Embryonic facial prominence (tissue), 1 donor: ENCODE results near the gene NRXN3.

Source experiments
- DNase-seq: peaks from one replicate; pipeline ENCODE4 v3.0.0-alpha.2; 2016; ENCODE audit errors: extremely low spot score

NRXN3 gene

GRCh38 chr14:78173346-78174035, 3.3 kb downstream of the NRXN3 start:
- no peak for DNase-seq

- no peak for DNase-seq
Observed at GRCh38 chr14:78175412-78175811, 5.2 kb downstream of the NRXN3 start.

- no peak for DNase-seq
Observed at GRCh38 chr14:78178071-78178470, 7.9 kb downstream of the NRXN3 start.

GRCh38 chr14:78178971-78179370, 8.8 kb downstream of the NRXN3 start:
- no peak for DNase-seq

GRCh38 chr14:78181270-78181669, 11.1 kb downstream of the NRXN3 start:
- no peak for DNase-seq

GRCh38 chr14:78182722-78183121, 12.5 kb downstream of the NRXN3 start:
- DNase-seq, result no peak

- DNase-seq, result no peak
Observed at GRCh38 chr14:78184157-78184556, 14.0 kb downstream of the NRXN3 start.

GRCh38 chr14:78186277-78186676, 16.1 kb downstream of the NRXN3 start:
- no peak for DNase-seq

- no peak for DNase-seq
Observed at GRCh38 chr14:78188882-78189281, 18.7 kb downstream of the NRXN3 start.

- no peak for DNase-seq
Observed at GRCh38 chr14:78195431-78195830, 25.3 kb downstream of the NRXN3 start.

- DNase-seq, result no peak
Observed at GRCh38 chr14:78196323-78196722, 26.1 kb downstream of the NRXN3 start.

- no peak for DNase-seq
Observed at GRCh38 chr14:78197051-78197450, 26.9 kb downstream of the NRXN3 start.

- DNase-seq, result no peak
Observed at GRCh38 chr14:78202163-78202562, 32.0 kb downstream of the NRXN3 start.

- no peak for DNase-seq
Observed at GRCh38 chr14:78202976-78203375, 32.8 kb downstream of the NRXN3 start.

GRCh38 chr14:78207414-78207813, 37.2 kb downstream of the NRXN3 start:
- DNase-seq, result no peak

- DNase-seq, result no peak
Observed at GRCh38 chr14:78220273-78220672, 50.1 kb downstream of the NRXN3 start.

- no peak for DNase-seq
Observed at GRCh38 chr14:78222746-78223145, 52.6 kb downstream of the NRXN3 start.

GRCh38 chr14:78227248-78228077, 57.3 kb downstream of the NRXN3 start:
- no peak for DNase-seq

- DNase-seq, result no peak
Observed at GRCh38 chr14:78228702-78229327, 58.6 kb downstream of the NRXN3 start.

GRCh38 chr14:78232231-78233000, 62.2 kb downstream of the NRXN3 start:
- no peak for DNase-seq

- no peak for DNase-seq
Observed at GRCh38 chr14:78238141-78238540, 68.0 kb downstream of the NRXN3 start.

- DNase-seq, result no peak
Observed at GRCh38 chr14:78240567-78240966, 70.4 kb downstream of the NRXN3 start.
